Endothelial cell of umbilical vein (primary cell): Measurements from ENCODE around the gene ARHGAP10. TPM values are rescaled to one million over a fixed set of nuclear protein-coding genes. Genes with fewer than 3 reads are reported as not detected.

Experiments used
- BruUV-seq: library from RNA; stranded (reverse); fragments of 400-500 nt; replicated peaks from 2 replicates; lab custom pipeline; 2021; lab: Mats Ljungman, UMichigan
- CTCF ChIA-PET: fragments of 300-600, 350-600 bp; sonication (Branson Sonifier 250); formaldehyde crosslinking; loops from one replicate; lab custom pipeline; 2021; ENCODE audit warnings: antibody characterized with exemption, inconsistent platforms; lab: Charles Lee
- POLR2A ChIA-PET: fragments of 300-600, 350-600 bp; sonication (Branson Sonifier 250); formaldehyde crosslinking; loops from one replicate; lab custom pipeline; 2021; ENCODE audit warnings: antibody characterized with exemption, inconsistent platforms; lab: Charles Lee
- DNase-seq: peaks from one replicate; pipeline ENCODE4 v3.0.0-alpha.2; 2011; ENCODE audit warnings: low read depth, low spot score
- FAIRE-seq: peaks from 2 replicates; lab custom pipeline; 2011; peaks lifted over from hg19 to GRCh38; lab: Jason Lieb, UNC
- H2AFZ ChIP-seq: 2 replicates; pipeline ENCODE4 v1.6.0; 2012; ENCODE audit warnings: low read depth, low read length, control low read depth, inconsistent platforms
- H3K27ac ChIP-seq: 2 replicates; pipeline ENCODE4 v1.5.1; 2011; ENCODE audit warnings: low read depth, mild to moderate bottlenecking, control low read depth, low read length, moderate library complexity; ENCODE audit not compliant: insufficient read depth
- H3K27me3 ChIP-seq, 2 experiments: 2 replicates each; pipeline versions ENCODE4 v1.6.0 to v1.6.1; 2011; ENCODE audit warnings: low read length in 2 of 2, mixed read lengths in 1 of 2; ENCODE audit not compliant: control insufficient read depth in 2 of 2, insufficient read depth in 2 of 2
- H3K36me3 ChIP-seq, 2 experiments: 2 replicates in 1 of 2; 3 replicates in 1 of 2; pipeline ENCODE4 v1.5.1; 2011; ENCODE audit warnings: low read length in 2 of 2, mild to moderate bottlenecking in 1 of 2, moderate library complexity in 1 of 2; ENCODE audit not compliant: control insufficient read depth in 2 of 2, insufficient read depth in 2 of 2; ENCODE audit errors: extremely low read depth in 1 of 2
- H3K4me1 ChIP-seq: 3 replicates; pipeline ENCODE4 v1.5.1; 2011; ENCODE audit warnings: mild to moderate bottlenecking, low read length; ENCODE audit not compliant: control insufficient read depth, insufficient read depth; ENCODE audit errors: extremely low read depth
- H3K4me2 ChIP-seq: 2 replicates; pipeline ENCODE4 v1.6.1; 2011; ENCODE audit warnings: low read length, control low read depth, mixed read lengths; ENCODE audit not compliant: insufficient read depth
- H3K4me3 ChIP-seq, 3 experiments: fragments of 200-600 bp in 1 of 3; sonication (generic), shearing (Covaris generic) in 1 of 3; replicated peaks in 1 of 3; 2 replicates each; pipeline ENCODE4 v1.5.1; 2011 to 2016; ENCODE audit warnings: control low read depth in 3 of 3, low read length in 3 of 3, mild to moderate bottlenecking in 2 of 3, inconsistent platforms in 1 of 3, low read depth in 1 of 3, moderate library complexity in 1 of 3; ENCODE audit not compliant: insufficient read depth in 1 of 3
- H3K79me2 ChIP-seq: 2 replicates; pipeline ENCODE4 v1.6.0; 2012; ENCODE audit warnings: low read length, inconsistent platforms; ENCODE audit not compliant: control insufficient read depth, insufficient read depth
- H3K9ac ChIP-seq: replicated peaks from 2 replicates; pipeline ENCODE3; 2011; ENCODE audit warnings: low read length, control low read depth; ENCODE audit not compliant: insufficient read depth; ENCODE audit errors: extremely low read depth
- H3K9me1 ChIP-seq: replicated peaks from 3 replicates; pipeline ENCODE4 v1.6.0; 2011; ENCODE audit warnings: mild to moderate bottlenecking, low read length; ENCODE audit not compliant: control insufficient read depth, insufficient read depth; ENCODE audit errors: extremely low read depth
- H3K9me3 ChIP-seq: replicated peaks from 2 replicates; pipeline ENCODE4 v1.5.1; 2012; ENCODE audit warnings: low read length, inconsistent platforms; ENCODE audit not compliant: control insufficient read depth, insufficient read depth
- H4K20me1 ChIP-seq: replicated peaks from 2 replicates; pipeline ENCODE3; 2011; ENCODE audit warnings: mild to moderate bottlenecking, low read length; ENCODE audit not compliant: control insufficient read depth, insufficient read depth; ENCODE audit errors: extremely low read depth
- EZH2 ChIP-seq: IDR thresholded peaks from 2 replicates; pipeline ENCODE4 v1.6.1; 2012; ENCODE audit warnings: borderline replicate concordance, low read depth, mild to moderate bottlenecking, moderate library complexity, low read length, inconsistent platforms; ENCODE audit not compliant: severe bottlenecking
- FOS ChIP-seq: IDR thresholded peaks from 2 replicates; pipeline ENCODE4 v1.6.1; 2011; ENCODE audit warnings: mild to moderate bottlenecking, low read length, moderate library complexity, borderline replicate concordance; ENCODE audit not compliant: insufficient read depth
- GATA2 ChIP-seq: IDR thresholded peaks from 2 replicates; pipeline ENCODE4 v1.7.0; 2011; ENCODE audit warnings: low read depth, mild to moderate bottlenecking, moderate library complexity, mixed read lengths, low read length; ENCODE audit not compliant: insufficient read length, insufficient read depth
- JUN ChIP-seq: IDR thresholded peaks from 2 replicates; pipeline ENCODE4 v1.6.1; 2011; ENCODE audit warnings: borderline replicate concordance, low read depth; ENCODE audit not compliant: insufficient read length, insufficient read depth
- MYC ChIP-seq: IDR thresholded peaks from one replicate; pipeline ENCODE4 v1.6.1; 2011; ENCODE audit warnings: mild to moderate bottlenecking, low read depth, low read length
- POLR2A ChIP-seq: IDR thresholded peaks from 2 replicates; pipeline ENCODE4 v1.6.1; 2012; ENCODE audit warnings: low read depth, mild to moderate bottlenecking, control low read depth, low read length
- POLR2AphosphoS5 ChIP-seq: IDR thresholded peaks from 2 replicates; pipeline ENCODE4 v1.6.1; 2012; ENCODE audit warnings: low read depth, mild to moderate bottlenecking, control low read depth, low read length, moderate library complexity; ENCODE audit not compliant: insufficient read depth
- dilution Hi-C: fragments of 300-500 bp; cut with MboI; formaldehyde crosslinking; loops from one replicate; pipeline ENCODE4 v1.15.0; 2019; ENCODE audit warnings: low sequenced_read_pairs; ENCODE audit not compliant: extremely low pct_ligation_motif_present
- intact Hi-C: fragments of 100-400 bp; cut with micrococcal nuclease; formaldehyde crosslinking; loops from one replicate; pipeline ENCODE4 v1.10.0; 2022
- polyA plus RNA-seq, 4 experiments: library from polyadenylated mRNA; depleted of rRNA in 3 of 4; stranded (reverse) in 3 of 4; unstranded in 1 of 4; fragments of >200 nt; gene quantifications; 2 replicates each; pipeline versions ENCODE4 v1.2.1 to v1.2.3, GENCODE V29; 2011 to 2012; ENCODE audit warnings: missing spikeins in 1 of 4
- total RNA-seq: library from RNA; stranded (reverse); gene quantifications from 2 replicates; pipeline ENCODE4 v1.2.3, GENCODE V29; 2021
- TF ChIP-seq, protein P1 (sequence below): IDR thresholded peaks from 2 replicates; pipeline ENCODE4 v1.6.1; 2011; ENCODE audit not compliant: insufficient read depth, insufficient read length
- TF ChIP-seq, protein P2 (sequence below), 2 donors: IDR thresholded peaks; 1 replicate in 1 of 2; 2 replicates in 1 of 2; pipeline ENCODE4 v1.5.1; 2011; ENCODE audit warnings: low read length in 2 of 2, mild to moderate bottlenecking in 2 of 2, moderate library complexity in 2 of 2, control low read depth in 1 of 2, inconsistent platforms in 1 of 2, low read depth in 1 of 2; ENCODE audit not compliant: insufficient read depth in 1 of 2; ENCODE audit errors: extremely low read depth in 1 of 2

ARHGAP10 gene
- total and polyA plus RNA-seq, 2 donors (not counting 3 experiments of a cell fraction or from before 2014, with no cell fraction given): 20.4 to 36.7 TPM

DNA sequence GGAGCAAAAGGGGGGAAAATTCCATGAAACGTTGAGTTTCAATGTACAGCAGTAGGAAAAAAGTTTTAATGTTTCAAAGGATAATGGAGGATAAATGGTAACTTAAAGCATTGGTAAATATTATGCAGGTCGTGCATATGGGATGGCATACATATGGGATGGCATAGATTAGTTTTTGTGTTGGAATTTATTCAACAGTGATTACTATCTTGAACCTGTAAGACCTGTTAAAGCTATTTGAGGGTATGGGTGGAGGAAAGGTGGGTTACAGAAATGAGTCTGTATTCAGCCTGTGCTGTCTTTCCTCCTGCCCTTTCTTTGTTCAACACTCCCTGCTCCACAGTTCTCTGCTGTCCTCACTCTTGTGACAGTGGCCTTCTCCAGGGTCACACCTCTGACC lies 54.6 kb downstream of the ARHGAP10 start:
- Histone ChIP-seq H3K9ac (no peak overlapping the region), H3K27me3 (no peaks in the 10 kb centered on the region), H3K4me3 (no peak overlapping the region), H3K4me1 (peaks cover 7% of the 10 kb centered on the region), H3K27ac (no peak overlapping the region), H3K9me3 (no peaks in the 10 kb centered on the region), H3K36me3 (no peaks in the 10 kb centered on the region), H3K79me2 (peaks cover 19% of the 10 kb centered on the region), H4K20me1 (no peaks in the 10 kb centered on the region), H3K9me1 (no peaks in the 10 kb centered on the region), H2AFZ (no peak overlapping the region), H3K4me2 (no peak overlapping the region)
- FAIRE-seq (no peak), DNase-seq (no peak)
- intact Hi-C loops (no loop called here), dilution Hi-C loops (no loop called here)
- CTCF ChIA-PET: interaction anchor here (0.9 to 4.0 kb wide), 7 partner anchors 9 to 103 kb away, joined by 3 to 19 read pairs (median 5); no protein-coding TSS in a partner anchor
- BruUV-seq: no TSS peak
- TF ChIP-seq POLR2AphosphoS5 (no peak), GATA2 (no peak), MYC (no peak), EZH2 (no peak), POLR2A (no peak), FOS (no peak), JUN (no peak)
- TF ChIP-seq, protein P1, sequence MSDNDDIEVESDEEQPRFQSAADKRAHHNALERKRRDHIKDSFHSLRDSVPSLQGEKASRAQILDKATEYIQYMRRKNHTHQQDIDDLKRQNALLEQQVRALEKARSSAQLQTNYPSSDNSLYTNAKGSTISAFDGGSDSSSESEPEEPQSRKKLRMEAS: no peak
- TF ChIP-seq, protein P2, sequence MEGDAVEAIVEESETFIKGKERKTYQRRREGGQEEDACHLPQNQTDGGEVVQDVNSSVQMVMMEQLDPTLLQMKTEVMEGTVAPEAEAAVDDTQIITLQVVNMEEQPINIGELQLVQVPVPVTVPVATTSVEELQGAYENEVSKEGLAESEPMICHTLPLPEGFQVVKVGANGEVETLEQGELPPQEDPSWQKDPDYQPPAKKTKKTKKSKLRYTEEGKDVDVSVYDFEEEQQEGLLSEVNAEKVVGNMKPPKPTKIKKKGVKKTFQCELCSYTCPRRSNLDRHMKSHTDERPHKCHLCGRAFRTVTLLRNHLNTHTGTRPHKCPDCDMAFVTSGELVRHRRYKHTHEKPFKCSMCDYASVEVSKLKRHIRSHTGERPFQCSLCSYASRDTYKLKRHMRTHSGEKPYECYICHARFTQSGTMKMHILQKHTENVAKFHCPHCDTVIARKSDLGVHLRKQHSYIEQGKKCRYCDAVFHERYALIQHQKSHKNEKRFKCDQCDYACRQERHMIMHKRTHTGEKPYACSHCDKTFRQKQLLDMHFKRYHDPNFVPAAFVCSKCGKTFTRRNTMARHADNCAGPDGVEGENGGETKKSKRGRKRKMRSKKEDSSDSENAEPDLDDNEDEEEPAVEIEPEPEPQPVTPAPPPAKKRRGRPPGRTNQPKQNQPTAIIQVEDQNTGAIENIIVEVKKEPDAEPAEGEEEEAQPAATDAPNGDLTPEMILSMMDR (IDR thresholded peaks at IDR 0.05; ENCODE audit: extremely low read depth in 1 of 2, insufficient read depth in 1 of 2, low read depth in 1 of 2, low read length in 2 of 2): no peak
- POLR2A ChIA-PET: no interaction called here
